ENCODE results near the gene FBXW11. TPM values are rescaled to one million over a fixed set of nuclear protein-coding genes. Genes with fewer than 3 reads are reported as not detected.

FBXW11 gene
- total and polyA plus RNA-seq, 2 of the 8 experiments (the other 6 are each of a cell fraction or from before 2014, with no cell fraction given), result 45.0 to 75.6 TPM

DNA sequence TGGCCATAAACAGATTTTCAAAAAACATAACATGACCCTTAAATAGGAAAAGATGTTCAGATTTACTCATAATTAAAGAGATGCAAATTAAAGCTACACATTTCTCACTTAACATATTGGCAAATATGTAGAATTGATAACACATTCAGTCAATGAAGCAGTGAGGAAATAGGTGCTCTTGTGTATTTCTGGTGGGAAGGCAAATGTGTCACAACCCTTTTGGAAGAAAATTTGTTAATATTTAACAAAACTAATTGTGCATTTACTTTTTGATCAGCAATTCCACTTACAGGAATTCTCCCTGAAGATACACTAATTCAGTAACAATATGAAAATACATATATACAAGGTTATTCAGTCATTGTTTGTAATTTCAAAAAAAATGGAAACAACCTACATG lies 68.1 kb downstream of the FBXW11 start:
- H2AFZ ChIP-seq (ENCODE audit: low read length), result no peak overlapping the region
- DNase-seq (ENCODE audit: low read depth in 1 of 2, low spot score in 2 of 2) (no peak), FAIRE-seq (no peak)
- H3K27ac ChIP-seq (ENCODE audit: low read depth, low read length), result no peak overlapping the region
- no peak overlapping the region for H3K4ac ChIP-seq (replicated peaks; ENCODE audit: insufficient read length, low read depth, low read length)
- H2BK120ac ChIP-seq (replicated peaks; ENCODE audit: low read depth, low read length), result no peak overlapping the region
- peaks cover 8 to 10% of the 10 kb centered on the region in 2 experiments for H4K20me1 ChIP-seq (replicated peaks in 1 of 2; ENCODE audit: control insufficient read depth in 1 of 2, insufficient read depth in 2 of 2, low read length in 2 of 2)
- H3K4me3 ChIP-seq (ENCODE audit: extremely low read depth in 1 of 4, insufficient read depth in 2 of 4, low read depth in 3 of 4, low read length in 4 of 4), result no peak overlapping the region
- no peak overlapping the region for H3K4me2 ChIP-seq (ENCODE audit: insufficient read depth in 1 of 2, low read depth in 2 of 2, low read length in 2 of 2)
- no peaks in the 10 kb centered on the region for H3K23me2 ChIP-seq (ENCODE audit: low read depth, low read length)
- H2BK15ac ChIP-seq (ENCODE audit: low read length), result no peak overlapping the region
- TF ChIP-seq SIN3A (conservative IDR thresholded peaks at IDR 0.05 in 1 of 2, IDR thresholded peaks at IDR 0.05 in 1 of 2; ENCODE audit: low read depth in 1 of 2, low read length in 2 of 2) (no peak), KDM5A (IDR thresholded peaks at IDR 0.05; ENCODE audit: low read length) (no peak), RBBP5 (IDR thresholded peaks at IDR 0.05; ENCODE audit: borderline replicate concordance, low read depth, low read length) (no peak), HDAC2 (IDR thresholded peaks at IDR 0.05; ENCODE audit: borderline replicate concordance in 1 of 2, low read depth in 2 of 2, low read length in 2 of 2) (no peak), YY1 (IDR thresholded peaks at IDR 0.05; ENCODE audit: low read depth, low read length) (no peak), ATF3 (IDR thresholded peaks at IDR 0.05; ENCODE audit: insufficient read depth, low read depth, low read length) (no peak), GTF2F1 (IDR thresholded peaks at IDR 0.05; ENCODE audit: borderline replicate concordance, low read depth, low read length) (no peak), NRF1 (IDR thresholded peaks at IDR 0.05; ENCODE audit: low read depth, low read length) (no peak), EP300 (IDR thresholded peaks at IDR 0.05; ENCODE audit: borderline replicate concordance in 1 of 2, low read depth in 2 of 2, low read length in 2 of 2) (no peak), SP2 (IDR thresholded peaks at IDR 0.05; ENCODE audit: low read length) (no peak), EGR1 (IDR thresholded peaks at IDR 0.05; ENCODE audit: borderline replicate concordance, low read depth, low read length) (no peak), POLR2A (IDR thresholded peaks at IDR 0.05; ENCODE audit: control extremely low read depth in 1 of 2, low read depth in 2 of 2, low read length in 2 of 2) (no peak)
- no peak overlapping the region for H4K5ac ChIP-seq (ENCODE audit: insufficient read length, low read depth, low read length)
- H3K9me3 ChIP-seq (ENCODE audit: insufficient read depth in 2 of 2, low read depth in 1 of 2, low read length in 1 of 2), result no peaks in the 10 kb centered on the region; a peak in 1 of 4 replicates
- H3K23ac ChIP-seq (ENCODE audit: insufficient read length), result no peak overlapping the region
- no peak overlapping the region for H2BK5ac ChIP-seq (ENCODE audit: low read depth, low read length)
- no peak overlapping the region for H3K9ac ChIP-seq (replicated peaks in 1 of 4; ENCODE audit: extremely low read depth in 1 of 4, low read depth in 3 of 4, low read length in 3 of 4)
- no peak overlapping the region for H4K8ac ChIP-seq (ENCODE audit: extremely low read depth, insufficient read depth, low read length)
- POLR2A ChIA-PET (ENCODE audit: partially characterized antibody), result no interaction called here
- H2BK12ac ChIP-seq (ENCODE audit: low read depth, low read length), result no peak overlapping the region
- H3K27me3 ChIP-seq (replicated peaks in 1 of 4; ENCODE audit: control insufficient read depth in 3 of 4, extremely low read depth in 1 of 4, insufficient read depth in 3 of 4, low read length in 3 of 4), result no peaks in the 10 kb centered on the region
- peaks cover 3% of the 10 kb centered on the region for H3K79me1 ChIP-seq (ENCODE audit: low read depth, low read length)
- H2BK20ac ChIP-seq (ENCODE audit: low read length), result no peak overlapping the region
- no peak overlapping the region for H3K56ac ChIP-seq (replicated peaks; ENCODE audit: insufficient read length, low read depth, low read length)
- H3K18ac ChIP-seq (ENCODE audit: extremely low read depth, low read length), result no peak overlapping the region
- no peak overlapping the region for H3K14ac ChIP-seq (ENCODE audit: insufficient read length)
- peaks cover 9 to 91% of the 10 kb centered on the region in 2 experiments; a peak in 3 of 4 replicates for H3K79me2 ChIP-seq (ENCODE audit: control insufficient read depth in 1 of 2, insufficient read depth in 2 of 2, low read length in 2 of 2)
- CTCF ChIA-PET (ENCODE audit: partially characterized antibody), result interaction anchor here (0.9 kb wide), 1 partner anchor 942 kb away, joined by 3 read pairs; no protein-coding TSS in a partner anchor
- no peak overlapping the region for H4K91ac ChIP-seq (replicated peaks; ENCODE audit: insufficient read length, low read length)
- no peaks in the 10 kb centered on the region for H3K36me3 ChIP-seq (ENCODE audit: control insufficient read depth in 2 of 4, insufficient read depth in 4 of 4, low read length in 3 of 4)
- no peak overlapping the region for H2AK5ac ChIP-seq (ENCODE audit: low read depth, low read length)
- peaks cover 0 to 3% (median under 1%) of the 10 kb centered on the region in 4 experiments; a peak in 1 of 7 replicates for H3K4me1 ChIP-seq (replicated peaks in 1 of 4; ENCODE audit: control insufficient read depth in 3 of 4, insufficient read depth in 4 of 4, low read length in 3 of 4)

Measured in H1 (cell line).